Stimulated activated CD8-positive, alpha-beta memory T cell treated with anti-CD3 and anti-CD28 coated beads, Interleukin-2, amount 100 ng/mL, for 1 hour (primary cell): Measurements from ENCODE around the gene CHST11.
A peak's percentile ranks its signal among the peaks of the same experiment; 100 is the strongest.

Experiments used
- DNase-seq, 2 donors: peaks; one replicate each; pipeline ENCODE4 v3.0.0-alpha.2; 2020; ENCODE audit warnings: low read depth in 2 of 2

CHST11 gene

DNA sequence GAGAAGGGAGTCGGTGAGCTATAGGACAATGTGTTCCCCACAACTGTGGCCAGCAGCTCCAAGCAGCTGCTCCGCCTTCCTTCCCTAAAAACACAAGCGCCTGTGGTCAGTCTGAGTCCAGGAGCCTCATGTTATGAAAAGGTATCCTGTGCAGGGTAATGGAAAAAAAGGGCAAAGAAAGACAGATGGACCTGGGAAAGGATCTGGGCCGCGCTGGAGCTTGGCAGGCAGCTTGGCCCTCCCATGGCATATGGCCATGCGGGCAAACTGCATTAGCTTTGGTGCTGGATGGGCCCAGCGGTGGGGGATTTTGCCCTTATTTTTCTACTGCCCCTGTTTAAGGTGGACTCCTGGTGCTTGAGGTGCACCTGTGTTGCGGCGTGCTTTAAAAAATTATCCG, 23.7 kb upstream of the CHST11 start:
- DNase-seq: no peak

DNA sequence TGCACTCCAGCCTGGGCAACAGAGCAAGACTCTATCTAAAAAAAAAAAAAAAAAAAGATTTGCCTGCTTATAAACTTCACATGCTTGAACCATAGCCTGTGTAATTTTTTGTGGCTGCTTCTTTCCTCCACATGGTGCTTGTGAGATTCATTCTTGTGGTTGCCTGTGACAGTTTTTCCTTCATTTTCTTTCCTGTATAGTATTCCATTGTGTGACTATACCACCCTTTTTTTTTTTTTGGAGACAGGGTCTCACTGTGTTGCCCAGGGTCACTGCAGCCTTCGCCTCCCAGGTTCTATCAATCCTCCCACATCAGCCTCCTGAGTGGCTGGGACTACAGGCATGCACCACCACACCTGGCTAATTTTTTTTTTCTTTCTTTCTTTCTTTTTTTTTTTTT, 22.6 kb upstream of the CHST11 start:
- no peak for DNase-seq

DNA sequence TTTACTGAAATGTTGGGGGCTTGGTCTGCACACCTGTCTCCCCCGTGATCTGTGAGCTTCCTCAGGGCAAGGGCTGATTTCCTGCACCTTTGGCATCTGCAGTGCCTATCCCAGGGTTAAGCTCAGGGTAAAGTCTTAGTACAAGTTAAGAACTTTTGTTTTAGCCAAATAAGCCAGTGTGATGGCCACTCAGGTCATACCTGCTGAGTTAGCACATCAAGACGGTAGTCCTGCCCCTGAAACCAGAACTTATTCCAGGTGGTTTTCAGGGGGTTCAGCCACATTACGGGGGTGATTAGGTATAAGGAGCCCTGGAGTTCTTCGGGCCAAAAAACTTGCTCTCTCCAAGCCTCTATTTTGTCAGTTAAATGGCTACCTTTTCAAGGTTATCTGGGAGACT, 21.6 kb upstream of the CHST11 start:
- no peak for DNase-seq

DNA sequence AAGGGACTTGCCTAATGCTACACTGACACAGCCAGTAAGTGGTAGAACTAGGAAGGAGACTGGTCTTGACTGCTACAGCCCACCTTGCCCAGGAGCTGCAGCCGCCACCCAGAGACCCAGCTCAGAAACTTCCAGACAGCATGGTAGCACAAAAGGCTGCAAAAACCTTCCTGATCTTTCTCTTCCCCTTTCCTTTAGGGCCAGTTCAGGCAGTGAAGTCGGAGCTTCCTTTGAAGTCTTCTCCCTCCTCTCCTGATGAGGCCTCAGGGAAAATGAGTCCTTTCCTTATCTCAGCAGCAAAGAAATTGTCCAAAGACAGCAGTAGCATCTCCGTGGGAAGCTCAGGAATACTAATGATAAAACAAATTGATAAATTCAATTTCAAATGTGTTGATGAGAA, 21.0 kb upstream of the CHST11 start:
- DNase-seq: no peak

DNA sequence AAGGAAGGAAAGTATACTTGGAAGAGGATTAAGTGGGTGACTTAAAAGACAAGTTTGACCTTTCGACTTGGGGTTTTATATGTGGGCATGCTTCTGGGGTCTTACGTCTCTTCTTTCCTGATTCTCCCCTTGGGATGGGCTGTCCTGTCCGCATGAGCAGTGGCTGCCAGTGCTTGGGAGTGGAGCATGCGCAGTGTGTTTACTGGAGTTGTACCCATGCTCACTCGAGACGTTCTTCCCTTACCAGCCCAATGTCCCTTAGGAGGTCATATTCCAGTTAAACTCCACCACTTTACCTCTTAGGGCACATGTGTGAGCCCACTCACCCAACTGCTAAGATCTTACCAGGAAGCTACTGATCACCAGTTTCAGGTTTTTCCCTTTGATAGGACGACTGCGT, 20.0 kb upstream of the CHST11 start:
- no peak for DNase-seq

DNA sequence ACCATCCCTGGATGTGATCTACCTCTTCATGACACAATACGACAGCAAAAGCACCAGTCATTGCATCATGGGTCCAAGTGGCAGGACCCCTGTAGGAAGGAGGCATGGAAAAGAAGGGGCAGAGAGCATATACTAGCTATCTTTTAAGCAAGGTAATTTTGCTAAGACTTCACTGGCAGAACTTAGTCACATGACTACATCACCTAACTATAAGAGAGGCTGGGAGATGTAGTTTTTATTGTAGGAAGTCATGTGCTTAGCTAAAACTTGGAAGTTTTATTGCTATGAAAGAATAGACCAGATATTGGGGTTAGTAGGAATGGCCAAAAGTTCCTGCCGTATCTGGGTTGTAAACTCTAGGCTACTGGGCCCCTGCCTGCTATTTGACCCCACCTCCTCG, 18.6 kb upstream of the CHST11 start:
- DNase-seq: no peak

DNA sequence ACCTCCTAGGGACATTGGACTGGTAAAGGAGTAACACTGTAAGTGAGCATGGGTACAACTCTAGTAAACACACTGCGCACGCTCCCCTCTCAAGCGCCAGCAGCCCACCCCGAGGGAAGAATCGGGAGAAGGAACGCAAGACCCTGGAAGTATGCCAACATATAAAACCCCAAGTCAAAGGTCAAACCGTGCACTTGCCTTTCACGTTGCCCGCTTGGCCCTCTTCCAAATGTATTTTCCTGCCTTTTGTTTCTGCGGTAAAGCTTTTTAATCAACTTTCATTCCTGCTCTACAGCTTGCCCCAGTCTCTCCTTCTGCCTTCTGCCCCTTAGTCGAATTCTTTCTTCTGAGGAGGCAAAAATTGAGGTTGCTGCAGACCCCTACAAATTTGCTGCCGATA, 17.6 kb upstream of the CHST11 start:
- DNase-seq: no peak

- DNase-seq: no peak
Observed at GRCh38 chr12:104443008-104443407, 13.7 kb upstream of the CHST11 start.

DNA sequence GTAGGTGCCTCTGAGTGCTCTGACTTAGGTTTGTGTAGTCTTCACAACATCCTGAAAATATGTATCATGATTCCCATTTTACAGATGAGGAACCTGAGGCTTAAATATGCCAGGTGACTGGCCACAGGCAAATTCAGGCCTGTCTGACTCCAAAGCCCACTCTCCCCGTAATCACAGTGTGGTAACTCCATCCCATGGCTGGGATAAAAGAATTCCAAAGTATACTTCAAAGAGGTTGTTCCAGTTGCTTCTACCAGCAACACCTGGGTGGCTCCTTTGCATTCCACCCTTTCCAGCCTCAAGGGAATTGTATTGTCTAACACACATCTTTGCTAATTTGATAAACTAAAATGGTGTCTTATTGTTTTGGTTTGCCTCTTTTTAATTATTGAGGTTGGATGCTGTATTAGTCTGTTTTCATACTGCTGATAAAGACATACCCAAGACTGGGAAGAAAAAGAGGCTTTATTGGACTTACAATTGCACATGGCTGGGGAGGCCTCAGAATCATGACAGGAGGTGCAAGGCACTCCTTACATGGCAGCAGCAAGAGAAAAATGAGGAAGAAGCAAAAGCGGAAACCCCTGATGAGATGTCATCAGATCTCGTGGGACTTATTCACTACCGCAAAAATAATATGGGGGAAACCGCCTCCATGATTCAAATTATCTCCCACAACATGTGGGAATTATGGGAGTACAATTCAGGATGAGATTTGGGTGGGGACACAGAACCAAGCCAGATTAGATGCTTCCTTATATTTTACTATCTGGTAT, 9.9 kb upstream of the CHST11 start:
- DNase-seq: no peak

GRCh38 chr12:104448031-104448430, 8.7 kb upstream of the CHST11 start:
- no peak for DNase-seq

GRCh38 chr12:104448451-104448850, 8.3 kb upstream of the CHST11 start:
- no peak for DNase-seq

DNA sequence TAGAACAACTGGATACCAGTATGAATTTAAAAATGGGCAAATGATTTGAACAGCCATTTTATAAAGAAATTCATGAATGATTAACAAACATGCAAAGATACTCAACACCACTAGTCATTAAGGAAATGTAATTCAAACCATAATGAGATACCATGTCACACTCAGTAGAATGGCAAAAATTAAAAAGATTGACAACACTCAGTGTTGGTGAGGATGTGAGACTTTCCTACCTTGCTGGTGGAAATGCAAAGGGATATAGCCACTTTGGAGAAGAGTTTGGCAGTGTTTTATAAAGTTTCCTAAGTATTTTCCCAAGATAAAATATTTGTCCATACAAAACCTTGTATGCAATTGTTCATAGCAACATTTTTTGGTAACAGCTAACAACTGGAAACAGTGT, 6.0 kb upstream of the CHST11 start:
- no peak for DNase-seq

DNA sequence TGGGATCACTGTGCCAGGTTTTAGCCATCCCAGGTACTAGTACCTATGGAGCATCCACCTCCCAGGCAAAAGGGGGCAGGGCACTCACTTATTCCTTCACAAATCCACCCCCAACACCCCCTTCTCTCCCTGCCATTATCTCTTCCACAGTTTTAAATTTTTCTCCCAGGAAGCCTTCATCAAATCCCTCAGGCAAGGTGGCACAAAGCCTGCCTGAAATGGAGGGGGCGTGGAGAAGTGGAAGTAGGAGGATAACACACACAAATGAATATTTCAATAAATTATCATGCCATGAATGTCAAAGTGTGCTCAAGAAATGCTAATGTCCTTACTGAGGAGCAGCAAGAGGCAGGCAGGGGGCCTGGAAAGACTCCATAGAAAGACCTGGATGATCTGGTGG, 4.7 kb upstream of the CHST11 start:
- DNase-seq: no peak

DNA sequence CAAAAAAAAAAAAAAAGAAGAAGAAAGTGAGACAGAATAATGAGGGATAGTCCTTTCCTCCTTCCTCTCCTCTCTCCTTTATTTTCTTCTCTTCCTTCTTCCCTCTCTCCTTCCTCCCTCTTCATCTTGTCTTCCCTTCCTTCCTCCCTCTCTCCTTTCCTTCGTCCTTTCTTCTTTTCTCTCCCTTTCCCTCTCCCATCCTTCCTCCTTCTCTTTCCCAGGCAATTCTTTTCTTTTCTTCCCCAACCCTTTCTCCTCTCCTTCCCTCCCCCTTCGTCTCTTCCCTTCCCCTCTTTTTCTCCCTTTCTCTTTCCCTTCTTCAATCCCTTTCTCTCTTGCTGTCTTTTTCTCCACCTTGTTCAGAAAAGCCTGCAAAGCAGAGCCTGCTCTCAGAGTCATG, 3.6 kb upstream of the CHST11 start:
- no peak for DNase-seq

- no peak for DNase-seq
Observed at GRCh38 chr12:104454997-104455396, 1.8 kb upstream of the CHST11 start.

GRCh38 chr12:104455578-104456416, 951 bp upstream of the CHST11 start:
- DNase-seq: no peak

DNA sequence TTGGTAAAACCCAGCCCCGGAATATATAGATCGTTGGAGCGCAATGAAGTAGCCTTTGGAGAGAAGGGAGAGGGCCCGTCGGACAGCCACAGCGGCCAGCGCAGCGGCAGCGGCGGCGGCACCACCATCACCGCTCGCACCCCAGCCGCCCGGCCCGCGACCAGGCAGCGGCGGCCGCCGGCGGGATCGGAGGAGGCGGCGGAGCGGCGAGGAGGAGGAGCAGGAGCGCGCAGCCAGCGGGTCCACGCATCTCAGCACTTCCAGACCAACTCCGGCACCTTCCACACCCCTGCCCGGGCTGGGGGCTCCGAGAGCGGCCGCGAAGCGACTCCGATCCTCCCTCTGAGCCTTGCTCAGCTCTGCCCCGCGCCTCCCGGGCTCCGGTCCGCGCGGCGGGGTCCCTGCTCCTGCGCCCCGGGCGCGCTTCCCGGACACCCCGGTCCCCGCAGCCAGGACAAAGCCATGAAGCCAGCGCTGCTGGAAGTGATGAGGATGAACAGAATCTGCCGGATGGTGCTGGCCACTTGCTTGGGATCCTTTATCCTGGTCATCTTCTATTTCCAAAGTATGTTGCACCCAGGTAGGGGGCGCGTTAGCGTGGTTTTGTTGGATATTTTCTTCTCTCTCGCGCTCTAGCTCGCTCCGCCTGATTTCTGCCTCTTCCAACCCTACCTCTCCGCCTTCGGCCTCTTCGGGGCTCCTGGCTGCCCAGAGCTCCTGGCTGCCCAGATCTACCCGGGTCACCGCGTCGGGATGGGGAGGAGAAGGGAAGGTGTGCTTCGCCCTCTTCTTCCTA, 400 bp downstream of the CHST11 start:
- no peak for DNase-seq

GRCh38 chr12:104457746-104458693, 1.3 kb downstream of the CHST11 start:
- DNase-seq: peak in 1 of 2 donors; percentile 30

DNA sequence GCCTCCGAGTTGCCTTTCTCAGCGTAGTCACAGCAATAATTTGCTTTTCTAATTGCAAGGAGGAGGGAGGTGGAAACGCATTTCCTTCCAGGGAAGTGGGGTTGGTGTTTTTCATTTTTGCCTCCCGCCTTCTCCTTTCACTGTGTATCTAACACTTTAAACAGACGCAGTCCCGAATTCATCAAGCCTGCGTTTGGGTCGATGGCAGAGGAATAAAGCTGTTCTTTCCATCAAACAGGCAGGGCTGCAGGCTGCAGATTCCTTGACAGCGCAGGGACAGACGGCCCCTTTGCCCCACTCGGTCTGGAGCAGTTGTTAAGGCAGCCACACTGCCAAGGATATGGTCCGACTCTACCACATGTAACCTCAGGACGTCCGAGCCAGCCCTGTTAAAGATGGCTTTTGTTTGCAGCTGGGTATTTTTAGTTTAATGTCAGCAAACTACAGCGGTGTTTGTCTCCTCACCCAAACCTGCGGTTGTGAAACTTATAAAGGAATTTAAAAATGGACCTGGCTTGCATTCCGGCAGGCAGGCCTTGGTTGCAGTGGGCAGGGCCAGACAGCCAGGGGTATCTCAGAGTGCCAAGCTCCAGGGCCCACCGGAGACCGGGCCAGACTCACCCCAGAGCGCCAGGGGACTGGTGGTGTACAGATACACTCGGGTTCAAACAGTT, 2.1 kb downstream of the CHST11 start:
- DNase-seq: no peak

DNA sequence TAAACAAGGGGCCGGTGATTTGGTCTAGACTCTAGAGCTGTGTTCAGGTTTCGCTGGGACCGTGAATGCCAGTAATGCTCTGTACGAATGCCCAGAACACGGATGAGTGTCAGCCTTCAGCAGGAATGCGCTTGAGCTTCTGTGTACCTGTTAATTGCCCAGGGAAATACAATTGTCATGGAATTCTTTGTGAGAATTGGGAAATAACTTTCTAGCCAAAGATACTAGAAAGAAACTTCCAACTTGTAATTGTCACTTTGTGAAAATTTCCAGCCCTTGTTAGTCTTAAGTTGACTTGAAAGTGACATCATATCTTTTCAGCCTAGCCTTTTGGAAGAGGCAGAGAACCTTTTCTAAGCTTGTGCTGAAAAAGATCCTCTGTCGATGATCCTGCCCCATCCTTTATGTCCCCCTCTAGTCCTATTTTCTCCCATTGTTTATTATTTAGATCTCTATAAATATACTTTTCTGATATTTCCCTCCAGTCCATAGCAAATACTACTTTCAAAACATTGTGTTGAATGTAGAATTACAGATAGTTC, 2.7 kb downstream of the CHST11 start:
- no peak for DNase-seq
